HG03095 (cell line): Measurements from ENCODE around the gene COG1.
A peak's percentile ranks its signal among the peaks of the same experiment; 100 is the strongest.
"Not testable (repeated sequence)": the region's sequence is repeated elsewhere in the genome, so short reads cannot be mapped to it uniquely, and the experiment has no call there.

ENCODE experiments used
- ATAC-seq: cut with Tn5 transposase; IDR thresholded peaks from one replicate; pipeline ENCODE4 v1.9.1; 2021; ENCODE audit warnings: moderate library complexity; ENCODE audit not compliant: unreplicated experiment

COG1 gene, protein sequence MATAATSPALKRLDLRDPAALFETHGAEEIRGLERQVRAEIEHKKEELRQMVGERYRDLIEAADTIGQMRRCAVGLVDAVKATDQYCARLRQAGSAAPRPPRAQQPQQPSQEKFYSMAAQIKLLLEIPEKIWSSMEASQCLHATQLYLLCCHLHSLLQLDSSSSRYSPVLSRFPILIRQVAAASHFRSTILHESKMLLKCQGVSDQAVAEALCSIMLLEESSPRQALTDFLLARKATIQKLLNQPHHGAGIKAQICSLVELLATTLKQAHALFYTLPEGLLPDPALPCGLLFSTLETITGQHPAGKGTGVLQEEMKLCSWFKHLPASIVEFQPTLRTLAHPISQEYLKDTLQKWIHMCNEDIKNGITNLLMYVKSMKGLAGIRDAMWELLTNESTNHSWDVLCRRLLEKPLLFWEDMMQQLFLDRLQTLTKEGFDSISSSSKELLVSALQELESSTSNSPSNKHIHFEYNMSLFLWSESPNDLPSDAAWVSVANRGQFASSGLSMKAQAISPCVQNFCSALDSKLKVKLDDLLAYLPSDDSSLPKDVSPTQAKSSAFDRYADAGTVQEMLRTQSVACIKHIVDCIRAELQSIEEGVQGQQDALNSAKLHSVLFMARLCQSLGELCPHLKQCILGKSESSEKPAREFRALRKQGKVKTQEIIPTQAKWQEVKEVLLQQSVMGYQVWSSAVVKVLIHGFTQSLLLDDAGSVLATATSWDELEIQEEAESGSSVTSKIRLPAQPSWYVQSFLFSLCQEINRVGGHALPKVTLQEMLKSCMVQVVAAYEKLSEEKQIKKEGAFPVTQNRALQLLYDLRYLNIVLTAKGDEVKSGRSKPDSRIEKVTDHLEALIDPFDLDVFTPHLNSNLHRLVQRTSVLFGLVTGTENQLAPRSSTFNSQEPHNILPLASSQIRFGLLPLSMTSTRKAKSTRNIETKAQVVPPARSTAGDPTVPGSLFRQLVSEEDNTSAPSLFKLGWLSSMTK

GRCh38 chr17:73192894-73193701 is at the start of gene COG1:
COG1 (plus strand) TSS chr17:73193055; CDS start chr17:73193070, 15 bp downstream.
- ATAC-seq: peak; percentile 53

DNA sequence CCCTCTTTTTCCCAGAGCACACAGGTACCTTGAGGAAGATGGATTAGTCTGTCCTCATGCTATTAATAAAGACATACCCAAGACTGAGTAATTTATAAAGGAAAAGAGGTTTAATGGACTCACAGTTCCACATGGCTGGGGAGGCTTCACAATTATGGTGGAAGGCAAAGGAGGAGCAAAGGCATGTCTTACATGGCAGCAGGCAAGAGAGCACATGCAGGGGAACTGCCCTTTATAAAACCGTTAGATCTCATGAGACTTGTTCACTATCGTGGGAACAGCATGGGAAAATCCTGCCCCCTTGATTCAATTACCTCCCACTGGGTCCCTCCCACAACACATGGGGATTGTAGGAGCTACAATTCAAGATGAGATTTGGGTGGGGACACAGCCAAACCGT is 48.6 kb upstream of the COG1 start:
- ATAC-seq: not testable (repeated sequence)

DNA sequence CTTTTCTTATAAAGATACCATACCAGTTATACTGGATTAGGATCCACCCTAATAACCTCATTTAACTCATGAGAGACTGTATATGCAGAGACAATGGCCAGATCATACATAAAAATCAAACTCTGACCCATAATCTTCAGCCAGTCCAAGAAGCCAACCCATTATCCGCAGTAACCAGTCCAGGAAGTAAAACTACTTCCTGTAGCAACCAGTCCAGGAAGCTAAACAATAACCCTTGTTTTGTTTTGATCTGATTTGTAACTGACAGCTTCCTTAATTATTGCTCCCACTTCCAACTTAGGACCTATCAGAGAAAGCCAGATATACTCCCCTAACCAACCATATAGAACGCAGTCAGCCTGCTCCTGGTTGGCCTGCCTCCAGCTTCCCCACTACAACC is 47.2 kb upstream of the COG1 start:
- ATAC-seq: no peak

DNA sequence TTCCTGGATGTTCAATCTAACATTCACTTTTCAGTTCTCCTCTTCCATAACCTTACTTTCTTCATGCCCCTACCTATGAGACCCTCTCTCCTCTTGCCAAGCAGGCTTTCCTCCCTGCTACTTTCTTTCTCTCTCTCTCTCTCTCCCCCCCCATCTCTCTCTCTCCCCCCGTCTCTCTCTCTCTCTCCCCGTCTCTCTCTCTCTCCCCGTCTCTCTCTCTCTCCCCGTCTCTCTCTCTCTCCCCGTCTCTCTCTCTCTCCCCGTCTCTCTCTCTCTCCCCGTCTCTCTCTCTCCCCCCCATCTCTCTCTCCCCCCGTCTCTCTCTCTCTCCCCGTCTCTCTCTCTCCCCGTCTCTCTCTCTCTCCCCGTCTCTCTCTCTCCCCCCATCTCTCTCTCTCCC is 45.1 kb upstream of the COG1 start:
- ATAC-seq: not testable (repeated sequence)

DNA sequence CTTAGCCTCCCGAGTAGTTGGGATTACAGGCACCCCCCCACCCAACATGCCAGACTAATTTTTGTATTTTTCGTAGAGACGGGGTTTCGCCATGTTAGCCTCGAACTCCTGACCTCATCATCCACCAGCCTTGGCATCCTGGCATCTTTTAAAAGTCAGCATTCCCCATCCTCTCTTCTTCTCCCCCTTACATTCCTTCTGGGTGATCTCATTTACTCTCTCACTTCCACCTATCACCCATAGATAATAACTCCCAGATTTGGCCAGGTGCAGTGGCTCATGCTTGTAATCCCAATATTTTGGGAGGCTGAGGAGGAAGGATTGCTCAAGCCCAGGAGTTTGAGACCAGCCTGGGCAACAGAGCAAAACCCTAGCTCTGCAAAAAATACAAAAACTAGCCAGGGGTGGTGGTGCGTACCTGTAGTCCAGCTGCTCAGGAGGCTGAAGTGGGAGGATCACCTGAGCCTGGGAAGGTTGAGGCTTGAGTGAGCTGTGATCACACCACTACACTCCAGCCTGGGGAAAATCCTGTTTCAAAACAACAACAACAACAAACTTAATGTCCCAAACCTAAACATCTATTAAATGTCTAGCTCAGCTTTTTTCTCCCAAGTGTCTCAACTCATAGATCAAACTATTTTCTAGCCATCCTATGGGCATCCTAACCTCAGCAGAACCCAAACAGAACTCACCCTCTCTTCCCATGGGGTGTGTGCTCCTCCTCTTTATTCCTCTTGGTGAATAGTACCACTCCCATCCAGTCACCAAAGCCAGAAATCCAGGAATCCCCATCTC is 44.1 kb upstream of the COG1 start:
- no peak for ATAC-seq

- not testable (repeated sequence) for ATAC-seq
Observed at GRCh38 chr17:73150622-73151300, 42.1 kb upstream of the COG1 start.

GRCh38 chr17:73151916-73152632 is 40.8 kb upstream of the COG1 start:
- ATAC-seq: no peak

GRCh38 chr17:73155410-73156165 is 37.3 kb upstream of the COG1 start:
- no peak for ATAC-seq

GRCh38 chr17:73156166-73156840 is 36.6 kb upstream of the COG1 start:
- ATAC-seq: peak; percentile 72

- ATAC-seq: no peak
Observed at GRCh38 chr17:73156887-73157520, 35.9 kb upstream of the COG1 start.

- ATAC-seq: no peak
Observed at GRCh38 chr17:73157521-73157890, 35.3 kb upstream of the COG1 start.

- no peak for ATAC-seq
Observed at GRCh38 chr17:73158133-73158532, 34.7 kb upstream of the COG1 start.

- no peak for ATAC-seq
Observed at GRCh38 chr17:73160980-73161630, 31.8 kb upstream of the COG1 start.

DNA sequence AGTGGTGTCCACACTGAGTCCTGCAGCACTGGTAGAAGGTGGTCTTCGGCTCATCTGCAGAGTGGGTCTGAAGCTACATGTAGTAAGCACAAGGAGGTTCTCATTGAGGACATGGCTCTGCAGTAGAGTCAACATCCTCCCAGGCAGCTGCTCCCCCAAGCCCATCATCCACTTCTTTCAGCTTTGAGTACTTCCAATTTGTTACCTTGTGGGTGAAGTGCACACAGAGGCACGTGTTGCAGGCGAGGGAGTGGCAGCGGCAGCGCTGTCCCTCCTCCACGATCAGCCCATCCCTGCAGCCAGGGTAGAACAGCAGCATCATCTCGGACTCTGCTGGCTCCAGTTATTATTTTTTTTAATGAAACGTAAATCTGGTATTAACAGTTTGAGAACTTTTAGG is 29.8 kb upstream of the COG1 start:
- no peak for ATAC-seq

GRCh38 chr17:73165616-73166404 is 27.0 kb upstream of the COG1 start:
- no peak for ATAC-seq
